Measurements from ENCODE around the gene SCUBE1. TPM values are rescaled to one million over a fixed set of nuclear protein-coding genes. Genes with fewer than 3 reads are reported as not detected.

SCUBE1 gene
- total RNA-seq, 1 donor from 2014 or later = 21.2 TPM

DNA sequence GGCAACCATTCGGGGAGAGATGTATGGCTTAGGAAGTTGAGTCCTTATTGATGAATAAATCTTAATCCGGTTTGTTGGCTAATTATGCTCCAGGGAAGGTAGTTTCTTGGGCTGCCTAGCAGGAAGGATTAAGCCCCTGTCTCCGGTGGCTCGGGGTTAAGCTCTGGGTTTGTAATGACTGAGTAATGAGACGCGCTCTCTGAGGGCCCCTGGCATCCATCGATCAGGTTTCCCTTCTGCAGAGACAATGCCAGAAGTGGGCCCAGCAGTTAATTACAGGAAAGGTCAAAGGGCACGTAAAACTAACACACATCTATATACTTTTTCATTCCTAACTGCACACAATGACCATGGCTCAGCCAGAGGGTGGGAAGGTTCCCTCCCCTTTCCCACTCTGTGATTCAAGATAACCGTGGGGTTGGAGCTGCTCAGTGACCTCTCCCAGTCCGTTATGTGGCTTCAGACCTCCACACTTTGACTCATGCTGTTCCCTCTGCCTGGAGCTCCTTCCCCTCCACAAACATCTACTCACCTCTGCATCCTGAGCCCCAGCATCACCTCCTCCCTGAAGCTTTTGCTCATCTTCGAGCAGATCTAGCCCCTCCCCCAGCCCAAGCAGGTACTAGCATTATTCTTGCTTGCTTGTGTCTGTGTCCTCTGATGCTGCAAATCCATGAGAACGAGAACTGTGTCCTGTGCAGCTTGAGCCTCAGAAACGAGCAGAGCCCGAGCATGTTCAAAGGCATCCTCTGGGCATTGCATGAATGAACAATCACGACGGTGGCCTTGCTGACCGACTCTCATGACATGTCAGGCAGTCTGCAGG is 16.6 kb downstream of the SCUBE1 start:
- DNase-seq = no peak

DNA sequence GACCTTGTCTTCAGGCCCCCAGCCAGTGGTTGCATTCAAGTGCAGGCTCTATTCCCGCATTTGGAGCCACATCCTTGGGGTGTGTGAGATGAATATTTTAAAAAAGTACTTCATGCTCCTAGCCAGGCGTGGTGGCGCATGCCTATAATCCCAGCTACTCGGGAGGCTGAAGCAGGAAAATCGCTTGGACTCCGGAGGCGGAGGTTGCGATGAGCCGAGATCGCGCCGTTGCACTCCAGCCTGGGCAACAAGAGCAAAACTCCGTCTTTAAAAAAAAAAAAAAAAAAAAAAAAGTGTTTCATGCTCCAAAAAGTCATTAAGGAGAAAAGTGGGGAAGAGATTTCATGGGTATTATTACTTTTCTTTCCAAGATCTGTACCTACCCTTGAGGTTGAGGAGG is 18.0 kb downstream of the SCUBE1 start:
- no peak for DNase-seq

DNA sequence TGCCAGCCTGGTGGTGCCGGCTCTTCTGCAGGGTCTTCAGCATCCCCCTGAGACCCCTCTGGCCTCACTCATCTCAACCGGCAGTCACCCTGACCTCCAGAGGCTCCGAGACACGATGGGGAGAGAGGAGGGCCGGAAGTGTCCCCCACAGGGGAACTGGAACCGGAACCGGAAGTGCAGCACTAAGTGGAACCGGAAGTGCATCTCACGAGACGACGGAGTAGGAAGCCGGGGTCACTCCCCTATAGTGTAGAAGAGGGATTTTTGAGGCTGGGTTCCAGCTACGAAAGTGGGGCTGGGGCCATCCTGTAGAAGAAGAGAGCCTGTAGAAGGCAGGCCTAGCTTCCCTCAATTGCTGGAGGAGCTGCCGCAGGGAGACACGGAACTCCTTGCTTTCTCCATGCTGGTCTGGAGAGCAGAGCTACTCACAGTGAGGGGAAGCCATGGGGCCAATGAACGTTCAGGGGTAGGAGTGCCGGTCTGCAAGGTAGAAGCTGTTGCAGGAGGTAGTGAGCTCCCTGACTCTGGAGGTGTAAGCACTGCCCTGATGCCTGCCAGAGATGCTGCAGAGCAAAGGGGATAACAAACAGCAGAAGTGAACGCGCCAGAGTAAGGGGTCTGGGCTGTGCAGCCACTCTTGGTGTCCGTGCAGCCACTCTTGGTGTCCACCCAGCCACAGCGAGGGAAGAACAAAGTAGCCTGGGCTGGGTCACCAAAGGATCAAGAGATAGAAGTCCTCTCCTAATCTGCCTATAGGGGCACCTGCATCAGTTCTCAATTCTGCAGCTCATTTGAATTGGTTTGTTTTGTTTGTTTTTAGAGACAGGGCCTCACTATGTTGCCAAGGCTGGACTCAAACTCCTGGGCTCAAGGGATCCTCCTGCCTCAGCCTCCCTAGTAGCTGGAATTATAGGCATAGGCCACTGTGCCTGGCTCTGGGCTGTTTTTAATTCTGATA is 21.9 kb downstream of the SCUBE1 start:
- no peak for DNase-seq

DNA sequence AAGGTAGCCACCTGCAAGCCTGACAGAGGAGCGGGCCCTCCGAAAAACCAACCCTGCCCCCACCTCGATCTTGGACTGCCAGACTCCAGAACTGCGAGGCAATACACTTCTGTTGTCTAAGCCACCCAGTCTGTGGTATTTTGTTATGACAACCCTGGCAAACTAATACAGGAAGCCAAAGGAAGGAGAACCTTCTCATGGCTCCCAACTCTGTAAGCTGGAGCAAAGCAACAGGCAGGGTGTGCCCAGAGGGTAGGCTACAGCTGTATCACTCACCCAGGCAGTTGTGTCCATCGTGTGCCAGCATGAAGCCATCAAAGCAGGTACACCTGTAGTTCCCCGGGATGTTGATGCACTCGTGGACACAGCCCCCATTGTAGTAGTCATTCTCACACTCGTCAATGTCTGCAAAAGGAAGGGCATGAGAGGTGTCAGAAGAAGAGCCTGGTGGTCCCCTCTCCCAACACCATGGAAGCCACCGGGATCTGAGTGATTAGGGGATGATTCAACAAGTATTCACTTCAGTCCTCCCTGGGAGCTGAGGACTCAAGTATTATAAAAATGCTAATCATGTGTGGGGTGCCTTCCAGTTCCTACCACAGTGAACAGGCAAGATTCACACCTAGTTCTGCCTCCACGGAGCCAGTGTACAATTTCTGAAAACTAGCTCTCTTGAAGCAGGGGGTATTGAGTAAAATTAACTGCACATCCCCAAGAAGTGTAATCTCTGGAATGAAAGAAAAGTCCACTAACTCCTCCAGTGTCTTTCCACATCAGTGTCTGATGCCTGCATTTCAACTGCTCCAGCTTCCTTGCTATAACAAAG is 23.3 kb downstream of the SCUBE1 start:
- DNase-seq = no peak

DNA sequence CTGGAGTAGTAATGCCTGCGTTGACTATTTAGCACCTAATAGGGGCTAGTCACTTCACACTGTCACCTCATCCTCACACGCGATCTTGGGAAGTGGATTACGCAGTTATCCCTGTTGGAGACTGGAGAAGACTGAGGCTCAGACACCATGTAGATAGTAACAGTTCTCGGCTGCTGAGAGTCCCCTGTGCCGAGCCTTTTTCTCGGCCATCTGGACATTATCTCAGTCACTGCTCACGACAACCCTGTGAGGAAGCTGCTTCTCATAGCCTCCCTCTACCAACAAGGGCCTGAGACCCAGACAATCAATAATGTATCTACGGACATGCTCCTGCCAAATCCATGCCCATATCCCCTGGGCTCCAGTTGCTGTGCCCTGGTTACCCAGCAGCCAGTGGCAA is 25.9 kb downstream of the SCUBE1 start:
- no peak for DNase-seq

GRCh38 chr22:43315687-43316217 is 27.4 kb downstream of the SCUBE1 start:
- no peak for DNase-seq

- DNase-seq = no peak
Measured at GRCh38 chr22:43314611-43315010, 28.6 kb downstream of the SCUBE1 start.

DNA sequence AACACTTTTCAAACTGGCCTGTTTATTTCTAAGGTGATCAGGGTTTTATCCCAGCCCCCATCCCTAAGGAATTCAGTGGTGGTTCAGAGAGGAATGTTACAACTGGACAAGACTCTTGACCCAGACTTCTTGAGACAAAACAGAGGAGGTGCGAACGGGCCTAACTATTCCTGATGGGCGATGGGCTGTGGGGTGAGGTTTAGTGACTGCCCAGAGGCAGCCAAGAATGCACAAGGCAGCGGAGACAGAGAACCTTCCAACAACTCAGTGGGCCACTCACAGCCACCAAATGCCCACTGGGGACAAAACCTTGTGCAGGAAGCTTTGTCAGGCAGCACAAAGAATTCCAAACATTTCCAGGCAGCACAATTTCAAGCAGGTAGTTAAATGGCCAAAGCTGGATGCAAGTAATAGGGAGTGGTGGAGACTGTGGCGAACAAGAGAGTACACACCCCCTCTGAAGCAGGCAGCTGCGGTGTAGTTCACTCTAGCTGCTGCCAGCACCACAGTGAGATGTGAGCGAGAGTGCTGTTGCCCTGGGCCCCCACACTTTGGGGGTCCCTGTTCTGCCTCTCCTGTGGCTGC is 29.2 kb downstream of the SCUBE1 start:
- no peak for DNase-seq

DNA sequence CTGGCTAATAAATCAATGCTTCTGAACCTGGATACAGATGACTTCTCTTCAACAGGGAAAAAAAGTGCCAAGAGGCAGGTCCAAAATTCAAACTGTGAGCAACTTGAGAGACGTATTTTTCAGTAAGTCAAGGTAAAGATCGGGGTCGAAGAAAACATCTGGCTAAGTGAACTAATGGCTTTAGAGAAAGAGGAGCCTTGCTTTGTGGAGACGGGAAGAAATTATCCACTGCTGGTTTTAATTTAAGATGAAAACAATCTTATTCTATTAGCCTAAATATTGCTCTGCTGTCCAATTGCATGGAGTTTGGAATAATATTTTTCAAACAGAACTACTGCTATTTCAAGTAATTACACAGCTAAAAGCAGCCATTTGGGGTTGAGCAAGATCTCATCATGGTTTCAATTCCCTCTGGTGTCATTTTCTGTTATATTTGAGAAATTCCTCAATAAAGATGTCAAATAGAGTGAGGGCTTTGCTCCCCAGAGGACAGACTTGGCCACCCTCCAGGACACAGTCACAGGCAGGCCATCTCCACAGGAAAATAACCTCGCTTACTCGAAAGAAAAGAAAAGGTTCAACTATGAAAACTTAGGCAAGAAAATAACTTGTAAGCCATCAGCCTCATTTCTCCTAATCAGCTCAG is 29.8 kb downstream of the SCUBE1 start:
- DNase-seq = no peak

GRCh38 chr22:43312608-43313007 is 30.6 kb downstream of the SCUBE1 start:
- DNase-seq = no peak

DNA sequence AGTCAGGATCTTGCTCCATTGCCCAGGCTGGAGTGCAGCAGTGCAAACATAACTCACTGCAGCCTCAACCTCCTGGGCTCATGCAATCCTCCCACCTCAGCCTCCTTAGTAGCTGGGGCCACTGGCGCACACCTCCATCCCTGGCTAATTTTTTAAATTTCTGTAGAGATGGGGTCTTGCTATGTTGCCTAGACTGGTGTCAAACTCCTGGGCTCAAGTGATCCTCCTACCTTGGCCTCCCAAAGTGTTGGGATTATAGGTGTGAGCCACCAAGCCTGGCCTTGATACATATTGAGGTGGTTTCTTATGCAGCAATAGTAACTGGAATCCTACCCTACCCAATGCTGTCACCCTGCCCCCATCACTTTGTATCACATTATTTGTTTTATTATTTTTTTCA is 32.4 kb downstream of the SCUBE1 start:
- DNase-seq = no peak

DNA sequence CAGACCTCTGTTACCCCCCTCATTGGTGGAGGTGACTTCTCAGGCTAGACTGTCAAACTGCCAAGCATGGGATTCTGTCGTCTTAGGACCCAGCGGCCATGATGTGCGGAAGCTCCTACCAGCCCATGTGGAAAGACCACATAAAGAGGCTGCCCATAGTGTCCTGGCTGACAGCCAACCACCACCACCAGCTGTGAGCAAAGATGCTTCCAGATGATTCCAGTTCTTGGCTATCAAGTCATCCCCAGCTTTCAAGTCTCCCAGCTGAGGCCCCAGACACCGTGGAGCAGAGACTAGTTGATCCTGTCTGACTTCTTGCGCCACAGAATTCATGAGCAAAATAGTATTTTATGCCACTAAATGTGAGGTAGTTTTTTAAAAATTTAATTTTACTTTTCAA is 32.9 kb downstream of the SCUBE1 start:
- no peak for DNase-seq

- no peak for DNase-seq
Measured at GRCh38 chr22:43308836-43309235, 34.3 kb downstream of the SCUBE1 start.

GRCh38 chr22:43308060-43308830 is 34.9 kb downstream of the SCUBE1 start:
- DNase-seq = no peak

GRCh38 chr22:43305806-43306205 is 37.4 kb downstream of the SCUBE1 start:
- DNase-seq = no peak

DNA sequence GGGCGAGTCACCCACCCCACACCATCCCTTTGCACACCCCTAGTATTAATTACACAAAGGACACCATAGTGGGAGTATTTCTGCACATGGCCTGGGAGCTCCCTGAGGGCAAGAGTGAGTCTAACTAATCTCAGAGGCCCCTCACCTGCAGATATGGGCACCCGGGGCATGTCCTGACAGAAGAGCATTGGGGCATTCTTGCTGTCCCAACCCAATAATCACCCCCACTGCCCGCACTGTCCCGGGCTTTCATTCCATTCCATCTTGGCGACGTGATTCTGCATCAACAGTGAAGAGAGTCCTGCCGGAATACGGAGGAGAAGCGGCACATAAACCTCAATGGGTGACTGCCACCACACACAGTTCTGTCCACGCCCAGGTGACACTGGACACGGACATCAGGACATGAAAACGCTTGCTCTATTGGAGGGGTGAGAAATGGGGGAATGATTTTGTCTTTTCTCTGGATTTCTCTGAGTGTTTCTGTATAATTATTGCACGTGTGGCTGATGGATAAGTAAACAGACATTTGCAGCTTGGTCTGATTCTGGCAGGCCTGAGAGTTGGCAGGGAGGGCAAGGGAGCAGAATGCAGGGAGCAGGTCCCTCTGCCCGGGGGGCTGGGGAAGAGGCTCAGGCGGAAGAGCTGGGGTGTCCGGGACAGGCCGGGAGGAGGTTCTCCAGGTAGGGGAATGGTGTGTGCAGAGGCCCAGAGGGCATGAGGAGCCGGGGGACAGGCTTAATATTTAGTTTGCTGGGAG is 38.2 kb downstream of the SCUBE1 start:
- DNase-seq = no peak

- DNase-seq = no peak
Measured at GRCh38 chr22:43303751-43304150, 39.4 kb downstream of the SCUBE1 start.

- DNase-seq = no peak
Measured at GRCh38 chr22:43303166-43303565, 40.0 kb downstream of the SCUBE1 start.

DNA sequence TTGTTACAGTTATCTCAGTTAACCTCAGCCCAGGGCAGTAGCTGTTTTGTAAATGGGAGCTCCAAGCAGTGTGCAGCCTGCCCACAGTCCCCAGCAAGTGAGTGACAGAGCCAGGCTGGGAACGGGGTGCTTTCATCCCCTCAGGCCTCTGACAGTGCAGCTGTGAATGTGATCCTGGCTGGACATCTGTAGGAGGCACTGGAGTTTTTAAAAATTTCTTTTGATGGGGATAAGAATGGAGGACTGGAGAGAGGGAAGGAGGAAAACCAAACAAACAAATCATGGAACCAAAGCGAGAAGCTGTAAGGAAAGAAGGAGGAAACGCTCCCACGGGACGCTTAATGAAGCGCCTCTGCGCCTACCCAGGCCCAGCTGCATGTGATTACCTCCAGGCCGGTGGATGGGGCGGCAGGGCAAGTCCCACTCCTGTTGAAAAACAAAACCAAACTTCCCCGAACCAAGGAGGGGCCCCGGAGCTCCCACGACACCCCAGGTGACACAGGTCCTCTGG is 40.6 kb downstream of the SCUBE1 start:
- DNase-seq = no peak
